Adrenal gland (tissue), 5 donors: ENCODE measurements around the gene CDK5R1.

Experiments
- CTCF ChIP-seq, 6 experiments: fragments of 450-650 bp in 4 of 6; fragments of 200-600 bp in 2 of 6; sonication (generic) in 1 of 6; IDR thresholded peaks; 1 replicate in 5 of 6; 2 replicates in 1 of 6; pipeline versions ENCODE4 v1.5.1 to v1.8.0; 2016 to 2021; ENCODE audit warnings: antibody characterized with exemption in 6 of 6, mild to moderate bottlenecking in 2 of 6, moderate library complexity in 1 of 6
- POLR2A ChIP-seq, 2 donors: fragments of 450-650 bp; IDR thresholded peaks; one replicate each; pipeline ENCODE4 v1.6.1; 2017; ENCODE audit warnings: antibody characterized with exemption in 2 of 2, mild to moderate bottlenecking in 2 of 2, moderate library complexity in 1 of 2
- donor health status: DM: no; HTN: no; CAD: no.

GRCh38 chr17:32519228-32520103 lies 32.7 kb downstream of the CDK5R1 start:
- TF ChIP-seq CTCF (IDR thresholded peaks at IDR 0.05) (no peak), POLR2A (IDR thresholded peaks at IDR 0.05) (no peak)
